GM21717 (cell line): ENCODE data around the gene RTKN2.
"Not testable (repeated sequence)": the region's sequence is repeated elsewhere in the genome, so short reads cannot be mapped to it uniquely, and the experiment has no call there.

Source experiments
- ATAC-seq: cut with Tn5 transposase; IDR thresholded peaks from one replicate; pipeline ENCODE4 v1.9.1; 2021; ENCODE audit warnings: mild to moderate bottlenecking, moderate library complexity; ENCODE audit not compliant: unreplicated experiment

Gene RTKN2

GRCh38 chr10:62259998-62260397 lies 8.6 kb downstream of the RTKN2 start:
- ATAC-seq, result no peak

- ATAC-seq, result no peak
These were observed 9.2 kb downstream of the RTKN2 start for GRCh38 chr10:62259456-62259855.

GRCh38 chr10:62258926-62259325 lies 9.7 kb downstream of the RTKN2 start:
- ATAC-seq, result no peak

GRCh38 chr10:62253704-62254103 lies 14.9 kb downstream of the RTKN2 start:
- ATAC-seq, result no peak

GRCh38 chr10:62252051-62252450 lies 16.6 kb downstream of the RTKN2 start:
- ATAC-seq, result no peak

- ATAC-seq, result no peak
These were observed 17.9 kb downstream of the RTKN2 start for GRCh38 chr10:62250594-62251198.

- no peak for ATAC-seq
These were observed 18.7 kb downstream of the RTKN2 start for GRCh38 chr10:62249957-62250356.

GRCh38 chr10:62248465-62248864 lies 20.2 kb downstream of the RTKN2 start:
- no peak for ATAC-seq

- peak; percentile 65 for ATAC-seq
These were observed 23.7 kb downstream of the RTKN2 start for GRCh38 chr10:62244785-62245467.

GRCh38 chr10:62244088-62244487 lies 24.6 kb downstream of the RTKN2 start:
- ATAC-seq, result no peak

- ATAC-seq, result peak; percentile 44
These were observed 25.0 kb downstream of the RTKN2 start for GRCh38 chr10:62243647-62243997.

- ATAC-seq, result peak; percentile 87
These were observed 25.5 kb downstream of the RTKN2 start for GRCh38 chr10:62242965-62243646.

GRCh38 chr10:62241521-62241920 lies 27.1 kb downstream of the RTKN2 start:
- not testable (repeated sequence) for ATAC-seq

- ATAC-seq, result no peak
These were observed 28.6 kb downstream of the RTKN2 start for GRCh38 chr10:62239994-62240393.

GRCh38 chr10:62238880-62239279 lies 29.8 kb downstream of the RTKN2 start:
- ATAC-seq, result no peak

GRCh38 chr10:62237966-62238365 lies 30.7 kb downstream of the RTKN2 start:
- no peak for ATAC-seq

GRCh38 chr10:62237506-62237905 lies 31.1 kb downstream of the RTKN2 start:
- no peak for ATAC-seq

GRCh38 chr10:62234077-62234605 lies 34.5 kb downstream of the RTKN2 start:
- ATAC-seq, result no peak

GRCh38 chr10:62233356-62234076 lies 35.1 kb downstream of the RTKN2 start:
- no peak for ATAC-seq

- no peak for ATAC-seq
These were observed 36.8 kb downstream of the RTKN2 start for GRCh38 chr10:62231805-62232204.

GRCh38 chr10:62231371-62231770 lies 37.3 kb downstream of the RTKN2 start:
- ATAC-seq, result no peak
